A673 (cell line): ENCODE results near the gene IBA57. TPM values are rescaled to one million over a fixed set of nuclear protein-coding genes. Genes with fewer than 3 reads are reported as not detected.

ENCODE experiments used
- BruUV-seq: library from RNA; stranded (reverse); fragments of 400-500 nt; replicated peaks from 2 replicates; lab custom pipeline; 2021; lab: Mats Ljungman, UMichigan
- CTCF ChIA-PET: fragments of 300-600 bp; sonication (Branson Sonifier 250); formaldehyde crosslinking; loops from one replicate; lab custom pipeline; 2022; ENCODE audit warnings: antibody characterized with exemption; lab: Charles Lee
- POLR2A ChIA-PET: fragments of 300-600 bp; sonication (Branson Sonifier 250); formaldehyde crosslinking; loops from one replicate; lab custom pipeline; 2022; ENCODE audit warnings: antibody characterized with exemption; ENCODE audit not compliant: low non-redundant PET; lab: Charles Lee
- DNase-seq: peaks from one replicate; pipeline ENCODE4 v3.0.0-alpha.2; 2015; ENCODE audit warnings: low spot score
- H3K27ac ChIP-seq: fragments of 200-600 bp; sonication (generic); 2 replicates; pipeline ENCODE4 v1.5.1; 2016; ENCODE audit warnings: mixed run types, low read depth, mild to moderate bottlenecking, mixed read lengths, antibody characterized with exemption, low read length; ENCODE audit not compliant: poor library complexity, severe bottlenecking
- H3K27me3 ChIP-seq: fragments of 200-600 bp; sonication (generic); replicated peaks from 2 replicates; pipeline ENCODE4 v1.6.1; 2017; ENCODE audit warnings: mixed run types, low read depth, mild to moderate bottlenecking, mixed read lengths, antibody characterized with exemption, low read length; ENCODE audit not compliant: insufficient read depth, poor library complexity
- H3K36me3 ChIP-seq: fragments of 200-600 bp; sonication (generic); 2 replicates; pipeline ENCODE4 v1.6.1; 2016; ENCODE audit warnings: mixed run types, mild to moderate bottlenecking, mixed read lengths, antibody characterized with exemption, low read length; ENCODE audit not compliant: insufficient read depth, poor library complexity, severe bottlenecking
- H3K4me1 ChIP-seq: fragments of 200-600 bp; sonication (generic); 2 replicates; pipeline ENCODE4 v1.6.1; 2017; ENCODE audit warnings: mixed run types, mild to moderate bottlenecking, mixed read lengths, antibody characterized with exemption, low read length; ENCODE audit not compliant: insufficient read depth, poor library complexity, severe bottlenecking
- H3K4me3 ChIP-seq: fragments of 200-600 bp; sonication (generic); 2 replicates; pipeline ENCODE4 v1.5.1; 2016; ENCODE audit warnings: low read depth, mixed run types, mild to moderate bottlenecking, mixed read lengths, low read length; ENCODE audit not compliant: poor library complexity, severe bottlenecking
- H3K9me3 ChIP-seq: fragments of 200-600 bp; sonication (generic); 2 replicates; pipeline ENCODE4 v1.6.1; 2016; ENCODE audit warnings: mixed run types, low read depth, mild to moderate bottlenecking, mixed read lengths, antibody characterized with exemption, low read length; ENCODE audit not compliant: poor library complexity, severe bottlenecking
- EZH2 ChIP-seq: fragments of 200-600 bp; sonication (generic); IDR thresholded peaks from 2 replicates; pipeline ENCODE4 v1.6.1; 2017; ENCODE audit warnings: borderline replicate concordance, low read depth, mild to moderate bottlenecking, mixed read lengths, antibody characterized with exemption, low read length; ENCODE audit not compliant: poor library complexity, severe bottlenecking
- intact Hi-C: fragments of 100-400 bp; cut with micrococcal nuclease; formaldehyde crosslinking; loops from one replicate; pipeline ENCODE4 v1.10.0; 2022; ENCODE audit not compliant: unreplicated experiment
- total RNA-seq: library from RNA; stranded (reverse); gene quantifications from 2 replicates; pipeline ENCODE4 v1.2.3, GENCODE V29; 2021
- TF ChIP-seq, protein P1 (sequence below): fragments of 300-800, 200-600 bp; sonication (generic); conservative IDR thresholded peaks from 2 replicates; pipeline ENCODE4 v1.5.1; 2017; ENCODE audit warnings: low read depth, mild to moderate bottlenecking, antibody characterized with exemption, low read length, moderate library complexity, mixed read lengths

IBA57 gene
- total RNA-seq, 1 experiment from 2014 or later: 12.1 TPM

DNA sequence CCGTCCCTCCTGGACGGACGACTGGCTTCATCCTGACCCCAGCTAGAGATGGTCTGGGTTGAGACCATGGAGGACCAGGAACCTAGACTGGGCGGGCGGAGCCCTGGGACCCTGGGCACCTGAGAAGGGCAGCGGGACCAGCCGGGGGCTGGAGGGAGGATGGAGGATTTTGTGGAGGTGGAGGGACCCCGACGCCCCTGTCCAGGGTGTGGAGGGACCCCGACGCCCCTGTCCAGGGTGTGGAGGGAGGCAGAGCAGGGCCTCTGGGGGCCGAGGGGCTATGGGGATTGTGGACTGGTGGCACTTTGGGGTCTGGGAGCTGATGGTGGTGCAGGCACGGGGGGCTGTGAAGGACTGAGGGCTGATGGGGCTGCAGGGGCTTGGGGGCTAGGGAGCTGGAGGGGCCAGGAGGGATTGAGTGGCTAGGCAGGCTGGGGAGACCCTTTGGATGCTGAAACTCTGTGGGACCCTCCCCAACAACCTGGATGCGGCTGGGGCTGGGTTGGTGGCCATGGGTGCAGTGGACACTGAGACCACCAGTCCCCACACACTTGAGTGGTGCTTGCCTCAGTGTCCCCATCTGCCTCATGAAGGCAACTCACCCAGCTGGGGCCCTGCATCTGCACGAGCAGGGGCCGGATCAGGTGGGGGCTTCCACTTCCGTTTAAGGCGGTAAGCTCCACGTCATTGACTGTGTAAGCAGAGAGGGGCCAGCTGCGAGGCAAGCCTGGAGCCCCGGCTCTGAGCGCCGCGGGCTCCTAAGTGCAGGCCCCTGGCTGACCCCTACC, 8.5 kb upstream of the IBA57 start:
- ChIA-PET POLR2A (no interaction called here), CTCF (no interaction called here)
- BruUV-seq: no TSS peak
- Histone ChIP-seq H3K4me3 (no peak overlapping the region), H3K9me3 (no peaks in the 10 kb centered on the region), H3K27ac (no peak overlapping the region), H3K4me1 (no peaks in the 10 kb centered on the region), H3K36me3 (no peaks in the 10 kb centered on the region), H3K27me3 (peaks cover 24% of the 10 kb centered on the region)
- intact Hi-C loops: no loop called here
- no peak for TF ChIP-seq EZH2
- TF ChIP-seq, protein P1, sequence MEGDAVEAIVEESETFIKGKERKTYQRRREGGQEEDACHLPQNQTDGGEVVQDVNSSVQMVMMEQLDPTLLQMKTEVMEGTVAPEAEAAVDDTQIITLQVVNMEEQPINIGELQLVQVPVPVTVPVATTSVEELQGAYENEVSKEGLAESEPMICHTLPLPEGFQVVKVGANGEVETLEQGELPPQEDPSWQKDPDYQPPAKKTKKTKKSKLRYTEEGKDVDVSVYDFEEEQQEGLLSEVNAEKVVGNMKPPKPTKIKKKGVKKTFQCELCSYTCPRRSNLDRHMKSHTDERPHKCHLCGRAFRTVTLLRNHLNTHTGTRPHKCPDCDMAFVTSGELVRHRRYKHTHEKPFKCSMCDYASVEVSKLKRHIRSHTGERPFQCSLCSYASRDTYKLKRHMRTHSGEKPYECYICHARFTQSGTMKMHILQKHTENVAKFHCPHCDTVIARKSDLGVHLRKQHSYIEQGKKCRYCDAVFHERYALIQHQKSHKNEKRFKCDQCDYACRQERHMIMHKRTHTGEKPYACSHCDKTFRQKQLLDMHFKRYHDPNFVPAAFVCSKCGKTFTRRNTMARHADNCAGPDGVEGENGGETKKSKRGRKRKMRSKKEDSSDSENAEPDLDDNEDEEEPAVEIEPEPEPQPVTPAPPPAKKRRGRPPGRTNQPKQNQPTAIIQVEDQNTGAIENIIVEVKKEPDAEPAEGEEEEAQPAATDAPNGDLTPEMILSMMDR: no peak
- DNase-seq: no peak

DNA sequence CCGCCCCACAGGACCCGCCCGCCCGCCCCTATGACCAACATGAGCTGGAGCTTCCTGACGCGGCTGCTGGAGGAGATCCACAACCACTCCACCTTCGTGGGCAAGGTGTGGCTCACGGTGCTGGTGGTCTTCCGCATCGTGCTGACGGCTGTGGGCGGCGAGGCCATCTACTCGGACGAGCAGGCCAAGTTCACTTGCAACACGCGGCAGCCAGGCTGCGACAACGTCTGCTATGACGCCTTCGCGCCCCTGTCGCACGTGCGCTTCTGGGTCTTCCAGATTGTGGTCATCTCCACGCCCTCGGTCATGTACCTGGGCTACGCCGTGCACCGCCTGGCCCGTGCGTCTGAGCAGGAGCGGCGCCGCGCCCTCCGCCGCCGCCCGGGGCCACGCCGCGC, 7.9 kb upstream of the IBA57 start:
- ChIA-PET CTCF (no interaction called here), POLR2A (no interaction called here)
- Histone ChIP-seq H3K36me3 (no peaks in the 10 kb centered on the region), H3K4me3 (no peak overlapping the region), H3K9me3 (no peaks in the 10 kb centered on the region), H3K27me3 (peaks cover 24% of the 10 kb centered on the region), H3K27ac (no peak overlapping the region), H3K4me1 (no peaks in the 10 kb centered on the region)
- intact Hi-C loops: no loop called here
- TF ChIP-seq EZH2: no peak
- TF ChIP-seq, protein P1: no peak
- BruUV-seq: no TSS peak
- no peak for DNase-seq

DNA sequence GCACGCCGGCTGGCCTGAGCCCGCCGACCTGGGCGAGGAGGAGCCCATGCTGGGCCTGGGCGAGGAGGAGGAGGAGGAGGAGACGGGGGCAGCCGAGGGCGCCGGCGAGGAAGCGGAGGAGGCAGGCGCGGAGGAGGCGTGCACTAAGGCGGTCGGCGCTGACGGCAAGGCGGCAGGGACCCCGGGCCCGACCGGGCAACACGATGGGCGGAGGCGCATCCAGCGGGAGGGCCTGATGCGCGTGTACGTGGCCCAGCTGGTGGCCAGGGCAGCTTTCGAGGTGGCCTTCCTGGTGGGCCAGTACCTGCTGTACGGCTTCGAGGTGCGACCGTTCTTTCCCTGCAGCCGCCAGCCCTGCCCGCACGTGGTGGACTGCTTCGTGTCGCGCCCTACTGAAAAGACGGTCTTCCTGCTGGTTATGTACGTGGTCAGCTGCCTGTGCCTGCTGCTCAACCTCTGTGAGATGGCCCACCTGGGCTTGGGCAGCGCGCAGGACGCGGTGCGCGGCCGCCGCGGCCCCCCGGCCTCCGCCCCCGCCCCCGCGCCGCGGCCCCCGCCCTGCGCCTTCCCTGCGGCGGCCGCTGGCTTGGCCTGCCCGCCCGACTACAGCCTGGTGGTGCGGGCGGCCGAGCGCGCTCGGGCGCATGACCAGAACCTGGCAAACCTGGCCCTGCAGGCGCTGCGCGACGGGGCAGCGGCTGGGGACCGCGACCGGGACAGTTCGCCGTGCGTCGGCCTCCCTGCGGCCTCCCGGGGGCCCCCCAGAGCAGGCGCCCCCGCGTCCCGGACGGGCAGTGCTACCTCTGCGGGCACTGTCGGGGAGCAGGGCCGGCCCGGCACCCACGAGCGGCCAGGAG, 7.2 kb upstream of the IBA57 start:
- DNase-seq: no peak
- intact Hi-C loops: no loop called here
- H3K4me1 ChIP-seq: no peaks in the 10 kb centered on the region
- no peaks in the 10 kb centered on the region for H3K9me3 ChIP-seq
- peak; percentile 77 for TF ChIP-seq EZH2
- TF ChIP-seq, protein P1: no peak
- H3K27me3 ChIP-seq: peaks cover 24% of the 10 kb centered on the region
- POLR2A ChIA-PET: no interaction called here
- CTCF ChIA-PET: no interaction called here
- no TSS peak for BruUV-seq
- no peak overlapping the region for H3K4me3 ChIP-seq
- no peak overlapping the region for H3K27ac ChIP-seq
- no peaks in the 10 kb centered on the region for H3K36me3 ChIP-seq
